Measurements from ENCODE around the gene STARD8.

The STARD8 gene

DNA sequence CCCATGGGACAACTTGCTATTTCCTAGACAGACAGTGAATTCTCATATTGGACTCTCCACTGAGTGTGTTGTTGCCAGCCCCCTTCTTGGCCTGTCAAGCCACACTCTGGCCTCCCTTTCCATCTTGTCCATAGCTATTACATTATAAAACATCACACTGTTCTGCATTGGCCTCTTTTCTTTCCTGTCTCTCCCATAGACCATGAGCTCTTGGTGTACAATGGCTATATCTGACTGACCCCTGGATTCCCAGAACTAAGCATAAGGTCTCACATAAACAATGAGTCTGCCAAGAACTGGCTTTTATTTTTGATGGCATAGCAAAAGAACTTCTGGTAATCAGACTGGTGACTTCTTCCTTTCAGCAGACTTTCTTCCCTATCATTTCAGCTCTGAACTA lies 23.8 kb downstream of the STARD8 start:
- no peak overlapping the region for H3K4me2 ChIP-seq (ENCODE audit: low read length)
- H4K8ac ChIP-seq (ENCODE audit: low read depth, low read length) = no peak overlapping the region
- H3K23ac ChIP-seq (ENCODE audit: low read length) = no peak overlapping the region
- H3K27ac ChIP-seq (ENCODE audit: low read depth, low read length) = no peak overlapping the region
- peaks cover 12% of the 10 kb centered on the region for H3K79me1 ChIP-seq (ENCODE audit: low read length)
- H3K36me3 ChIP-seq (ENCODE audit: control insufficient read depth in 1 of 2, insufficient read depth in 2 of 2, low read length in 2 of 2) = no peaks in the 10 kb centered on the region
- H2BK5ac ChIP-seq (ENCODE audit: low read depth, low read length, poor library complexity) = no peak overlapping the region
- no peak overlapping the region for H2BK120ac ChIP-seq (ENCODE audit: insufficient read depth, low read length, poor library complexity)
- peak overlapping the region; percentile 31 for H2BK12ac ChIP-seq (ENCODE audit: low read length)
- no peak overlapping the region for H3K4me3 ChIP-seq (ENCODE audit: low read depth, low read length)
- no peak overlapping the region for H4K12ac ChIP-seq (ENCODE audit: low read depth, low read length)
- no peaks in the 10 kb centered on the region for H3K9me3 ChIP-seq (ENCODE audit: insufficient read depth, low read depth, low read length)
- no peak overlapping the region for H3K9ac ChIP-seq (ENCODE audit: low read length)
- no peak overlapping the region for H3K18ac ChIP-seq (ENCODE audit: low read length)
- no peak overlapping the region for H3K14ac ChIP-seq (ENCODE audit: low read length)
- peak overlapping the region; percentile 28 for H4K91ac ChIP-seq (ENCODE audit: low read depth, low read length)
- no peak overlapping the region for H2AK5ac ChIP-seq (ENCODE audit: low read length)
- H3K4ac ChIP-seq (ENCODE audit: low read depth, low read length) = no peak overlapping the region
- DNase-seq = no peak
- H2AFZ ChIP-seq (ENCODE audit: insufficient read depth, low read length, poor library complexity) = no peak overlapping the region
- H3K79me2 ChIP-seq (ENCODE audit: control insufficient read depth, insufficient read depth, low read length, poor library complexity) = no peaks in the 10 kb centered on the region
- peaks cover 3 to 18% of the 10 kb centered on the region in 2 experiments for H3K4me1 ChIP-seq (ENCODE audit: control insufficient read depth in 1 of 2, insufficient read depth in 2 of 2, low read length in 2 of 2)
- no peaks in the 10 kb centered on the region for H3K27me3 ChIP-seq (ENCODE audit: insufficient read depth, low read length)

DNA sequence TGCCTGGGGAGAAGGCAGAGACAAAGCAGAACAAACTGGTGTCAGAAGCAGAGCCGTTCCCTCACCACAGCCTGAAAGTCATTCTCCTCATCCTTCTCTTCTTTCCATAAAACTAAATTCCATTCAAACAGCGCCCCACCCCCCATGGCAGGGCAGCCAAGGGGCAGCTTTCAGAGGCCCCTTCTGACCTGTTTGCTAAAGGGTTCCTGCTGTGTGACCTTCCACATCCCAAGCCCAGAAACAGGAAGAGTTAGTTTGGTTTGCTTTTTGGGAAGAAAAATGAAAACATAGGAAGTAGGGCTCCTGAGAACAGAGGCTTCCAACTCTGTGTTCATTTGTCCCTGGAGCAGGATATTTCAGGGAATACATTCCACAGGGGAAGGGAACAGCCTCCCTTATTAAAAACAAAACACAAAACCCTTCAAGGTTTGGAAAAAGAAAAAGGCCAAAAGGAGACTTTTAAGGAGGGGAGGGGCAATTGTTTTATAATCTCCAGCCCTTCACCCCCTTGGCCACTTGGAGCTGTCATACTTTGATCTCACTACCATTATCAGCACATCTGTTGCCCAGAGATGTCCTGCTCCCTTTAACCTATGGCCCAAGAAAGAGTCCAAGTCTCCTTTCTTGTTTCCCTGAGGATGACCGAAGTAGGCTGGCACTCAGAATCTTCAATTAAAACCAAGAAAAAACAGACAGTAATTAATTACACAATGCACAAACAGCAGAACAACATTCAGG lies 25.3 kb downstream of the STARD8 start:
- WGBS (ENCODE audit: extremely low coverage, insufficient coverage, insufficient read length) = no CpG with 5 or more reads among the region's 3 CpGs
- Histone ChIP-seq H3K14ac (ENCODE audit: low read length) (no peak overlapping the region), H3K18ac (ENCODE audit: low read length) (peak overlapping the region; percentile 21), H3K23ac (ENCODE audit: low read length) (no peak overlapping the region), H4K91ac (ENCODE audit: low read depth, low read length) (peak overlapping the region; percentile 26), H3K36me3 (ENCODE audit: control insufficient read depth in 1 of 2, insufficient read depth in 2 of 2, low read length in 2 of 2) (no peaks in the 10 kb centered on the region), H2BK5ac (ENCODE audit: low read depth, low read length, poor library complexity) (peak overlapping the region; percentile 81), H2AK5ac (ENCODE audit: low read length) (no peak overlapping the region), H3K4me1 (ENCODE audit: control insufficient read depth in 1 of 2, insufficient read depth in 2 of 2, low read length in 2 of 2) (peaks cover 3 to 18% of the 10 kb centered on the region in 2 experiments), H3K79me1 (ENCODE audit: low read length) (peaks cover 12% of the 10 kb centered on the region), H3K9ac (ENCODE audit: low read length) (no peak overlapping the region), H3K4me2 (ENCODE audit: low read length) (no peak overlapping the region), H2BK120ac (ENCODE audit: insufficient read depth, low read length, poor library complexity) (peak overlapping the region; percentile 46), H3K79me2 (ENCODE audit: control insufficient read depth, insufficient read depth, low read length, poor library complexity) (no peaks in the 10 kb centered on the region), H2AFZ (ENCODE audit: insufficient read depth, low read length, poor library complexity) (no peak overlapping the region), H3K27ac (ENCODE audit: low read depth, low read length) (peak overlapping the region; percentile 50), H4K12ac (ENCODE audit: low read depth, low read length) (no peak overlapping the region), H3K4me3 (ENCODE audit: low read depth, low read length) (no peak overlapping the region), H3K9me3 (ENCODE audit: insufficient read depth, low read depth, low read length) (no peaks in the 10 kb centered on the region), H2BK12ac (ENCODE audit: low read length) (no peak overlapping the region), H3K4ac (ENCODE audit: low read depth, low read length) (no peak overlapping the region), H4K8ac (ENCODE audit: low read depth, low read length) (no peak overlapping the region), H3K27me3 (ENCODE audit: insufficient read depth, low read length) (no peaks in the 10 kb centered on the region)
- DNase-seq = no peak

DNA sequence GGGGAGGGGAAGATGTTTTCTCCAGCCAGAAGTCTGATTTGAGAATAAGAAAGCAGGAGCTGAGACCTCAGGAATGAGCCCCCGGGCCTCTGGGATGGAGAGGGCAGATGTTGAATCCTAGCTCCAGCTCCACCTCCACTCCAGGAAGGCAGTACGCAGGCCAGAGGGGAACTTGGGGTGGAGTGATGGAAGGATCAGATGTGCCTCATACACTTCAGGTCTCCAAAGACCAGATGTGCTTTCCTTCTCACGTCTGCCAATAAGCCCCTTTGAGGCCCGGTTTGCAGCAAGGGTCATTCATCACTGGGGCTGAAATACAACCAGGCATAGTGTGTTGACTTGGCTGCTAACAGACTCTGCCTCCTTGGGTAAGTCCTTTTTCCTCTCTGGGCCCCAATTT lies 28.1 kb downstream of the STARD8 start:
- Histone ChIP-seq H4K8ac (ENCODE audit: low read depth, low read length) (no peak overlapping the region), H4K12ac (ENCODE audit: low read depth, low read length) (no peak overlapping the region), H3K27ac (ENCODE audit: low read depth, low read length) (no peak overlapping the region), H2AK5ac (ENCODE audit: low read length) (no peak overlapping the region), H3K27me3 (ENCODE audit: insufficient read depth, low read length) (no peaks in the 10 kb centered on the region), H2AFZ (ENCODE audit: insufficient read depth, low read length, poor library complexity) (no peak overlapping the region), H3K79me1 (ENCODE audit: low read length) (peaks cover 6% of the 10 kb centered on the region), H3K36me3 (ENCODE audit: control insufficient read depth in 1 of 2, insufficient read depth in 2 of 2, low read length in 2 of 2) (no peaks in the 10 kb centered on the region), H3K4me2 (ENCODE audit: low read length) (no peak overlapping the region), H3K79me2 (ENCODE audit: control insufficient read depth, insufficient read depth, low read length, poor library complexity) (no peaks in the 10 kb centered on the region), H3K9ac (ENCODE audit: low read length) (no peak overlapping the region), H3K4me3 (ENCODE audit: low read depth, low read length) (no peak overlapping the region), H3K9me3 (ENCODE audit: insufficient read depth, low read depth, low read length) (no peaks in the 10 kb centered on the region), H3K23ac (ENCODE audit: low read length) (no peak overlapping the region), H3K14ac (ENCODE audit: low read length) (no peak overlapping the region), H2BK12ac (ENCODE audit: low read length) (peak overlapping the region; percentile 80), H3K18ac (ENCODE audit: low read length) (no peak overlapping the region), H4K91ac (ENCODE audit: low read depth, low read length) (no peak overlapping the region), H2BK5ac (ENCODE audit: low read depth, low read length, poor library complexity) (no peak overlapping the region), H2BK120ac (ENCODE audit: insufficient read depth, low read length, poor library complexity) (no peak overlapping the region), H3K4ac (ENCODE audit: low read depth, low read length) (no peak overlapping the region), H3K4me1 (ENCODE audit: control insufficient read depth in 1 of 2, insufficient read depth in 2 of 2, low read length in 2 of 2) (peaks cover 2 to 9% of the 10 kb centered on the region in 2 experiments)
- DNase-seq = no peak
- WGBS (ENCODE audit: extremely low coverage, insufficient coverage, insufficient read length) = no CpG with 5 or more reads among the region's 4 CpGs

DNA sequence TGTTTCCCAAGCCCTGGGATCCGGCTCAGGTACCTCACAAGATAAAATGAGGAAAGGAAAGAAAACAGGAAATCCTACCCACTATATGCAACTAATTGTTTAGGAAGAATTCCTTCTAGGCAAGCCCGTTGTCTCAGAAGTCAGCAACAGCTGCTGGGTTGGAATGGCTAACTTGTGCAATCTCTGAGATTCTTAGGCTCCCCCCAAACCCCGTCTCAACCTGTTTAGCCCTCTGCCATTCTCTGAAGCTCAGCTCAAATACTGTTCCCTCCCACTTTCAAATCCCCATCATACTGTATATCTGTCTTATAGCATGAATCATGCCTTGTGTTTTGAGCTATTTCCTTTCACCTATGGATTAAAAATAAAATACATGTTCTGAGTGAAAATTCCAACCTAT lies 28.9 kb downstream of the STARD8 start:
- H2AK5ac ChIP-seq (ENCODE audit: low read length) = no peak overlapping the region
- no peak overlapping the region for H3K27ac ChIP-seq (ENCODE audit: low read depth, low read length)
- H3K4me1 ChIP-seq (ENCODE audit: control insufficient read depth in 1 of 2, insufficient read depth in 2 of 2, low read length in 2 of 2) = peaks cover 2 to 9% of the 10 kb centered on the region in 2 experiments
- WGBS (ENCODE audit: extremely low coverage, insufficient coverage, insufficient read length) = no CpG with 5 or more reads among the region's 3 CpGs
- H3K9me3 ChIP-seq (ENCODE audit: insufficient read depth, low read depth, low read length) = no peaks in the 10 kb centered on the region
- H3K14ac ChIP-seq (ENCODE audit: low read length) = no peak overlapping the region
- no peak overlapping the region for H4K91ac ChIP-seq (ENCODE audit: low read depth, low read length)
- no peak overlapping the region for H3K4ac ChIP-seq (ENCODE audit: low read depth, low read length)
- H3K36me3 ChIP-seq (ENCODE audit: control insufficient read depth in 1 of 2, insufficient read depth in 2 of 2, low read length in 2 of 2) = no peaks in the 10 kb centered on the region
- no peak overlapping the region for H3K23ac ChIP-seq (ENCODE audit: low read length)
- no peak overlapping the region for H4K8ac ChIP-seq (ENCODE audit: low read depth, low read length)
- H4K12ac ChIP-seq (ENCODE audit: low read depth, low read length) = no peak overlapping the region
- no peak overlapping the region for H2BK120ac ChIP-seq (ENCODE audit: insufficient read depth, low read length, poor library complexity)
- peaks cover 3% of the 10 kb centered on the region for H3K79me1 ChIP-seq (ENCODE audit: low read length)
- H3K9ac ChIP-seq (ENCODE audit: low read length) = no peak overlapping the region
- H2BK12ac ChIP-seq (ENCODE audit: low read length) = no peak overlapping the region
- H3K18ac ChIP-seq (ENCODE audit: low read length) = no peak overlapping the region
- H2AFZ ChIP-seq (ENCODE audit: insufficient read depth, low read length, poor library complexity) = no peak overlapping the region
- DNase-seq = no peak
- H3K4me3 ChIP-seq (ENCODE audit: low read depth, low read length) = no peak overlapping the region
- H2BK5ac ChIP-seq (ENCODE audit: low read depth, low read length, poor library complexity) = no peak overlapping the region
- H3K27me3 ChIP-seq (ENCODE audit: insufficient read depth, low read length) = no peaks in the 10 kb centered on the region
- H3K4me2 ChIP-seq (ENCODE audit: low read length) = no peak overlapping the region
- no peaks in the 10 kb centered on the region for H3K79me2 ChIP-seq (ENCODE audit: control insufficient read depth, insufficient read depth, low read length, poor library complexity)
